CD4-positive, alpha-beta T cell (primary cell): ENCODE measurements around the gene BARX1. TPM values are rescaled to one million over a fixed set of nuclear protein-coding genes. Genes with fewer than 3 reads are reported as not detected.

Experiments
- ATAC-seq: fragments of 200-7000 bp; cut with Tn5 transposase; one replicate; pipeline ENCODE4 v1.10.0; 2022; ENCODE audit warnings: mild to moderate bottlenecking; ENCODE audit not compliant: poor library complexity
- CTCF ChIA-PET: fragments of 350-600 bp; sonication (Branson Sonifier 250); formaldehyde crosslinking; loops from one replicate; lab custom pipeline; 2021; ENCODE audit warnings: antibody characterized with exemption, inconsistent platforms; lab: Charles Lee
- POLR2A ChIA-PET: fragments of 350-600 bp; sonication (Branson Sonifier 250); formaldehyde crosslinking; loops from one replicate; lab custom pipeline; 2021; ENCODE audit warnings: antibody characterized with exemption, inconsistent platforms; lab: Charles Lee
- DNase-seq, 14 experiments: peaks; one replicate each; pipeline ENCODE4 v3.0.0-alpha.2; 2013 to 2020; ENCODE audit warnings: mixed read lengths in 2 of 14
- H3K27ac ChIP-seq, 2 donors: one replicate each; pipeline versions ENCODE4 v1.5.1 to v1.7.0; 2013; ENCODE audit warnings: low read length in 2 of 2, low read depth in 1 of 2, mild to moderate bottlenecking in 1 of 2
- H3K27me3 ChIP-seq, 2 experiments: 1 replicate in 1 of 2; 2 replicates in 1 of 2; pipeline versions ENCODE4 v1.6.1 to v1.7.0; 2013; ENCODE audit warnings: low read length in 2 of 2, control low read depth in 1 of 2, mild to moderate bottlenecking in 1 of 2, moderate library complexity in 1 of 2; ENCODE audit not compliant: insufficient read depth in 2 of 2, control insufficient read depth in 1 of 2
- H3K36me3 ChIP-seq: one replicate; pipeline ENCODE4 v1.6.1; 2013; ENCODE audit warnings: low read length, control low read depth; ENCODE audit not compliant: insufficient read depth
- H3K4me1 ChIP-seq: one replicate; pipeline ENCODE4 v1.6.1; 2013; ENCODE audit warnings: low read length, control low read depth; ENCODE audit not compliant: insufficient read depth
- H3K4me3 ChIP-seq: one replicate; pipeline ENCODE4 v1.5.1; 2013; ENCODE audit warnings: mild to moderate bottlenecking, low read length, moderate library complexity
- H3K9me3 ChIP-seq, 2 experiments: 1 replicate in 1 of 2; 2 replicates in 1 of 2; pipeline versions ENCODE4 v1.6.1 to v1.7.0; 2013; ENCODE audit warnings: low read length in 2 of 2, mild to moderate bottlenecking in 2 of 2, control low read depth in 1 of 2, moderate library complexity in 1 of 2; ENCODE audit not compliant: control insufficient read depth in 1 of 2, insufficient read depth in 1 of 2
- H3K27ac Mint-ChIP-seq: one replicate; pipeline ENCODE4 v1.8.0; 2020; ENCODE audit warnings: mixed read lengths
- H3K27me3 Mint-ChIP-seq: one replicate; pipeline ENCODE4 v1.8.0; 2021; ENCODE audit warnings: mixed read lengths
- H3K36me3 Mint-ChIP-seq: one replicate; pipeline ENCODE4 v1.8.0; 2021; ENCODE audit warnings: low read depth, mixed read lengths
- H3K4me1 Mint-ChIP-seq: one replicate; pipeline ENCODE4 v1.8.0; 2021; ENCODE audit warnings: low read depth, mixed read lengths
- H3K4me3 Mint-ChIP-seq: one replicate; pipeline ENCODE4 v1.8.0; 2020; ENCODE audit warnings: mild to moderate bottlenecking, mixed read lengths
- H3K9me3 Mint-ChIP-seq: one replicate; pipeline ENCODE4 v1.8.0; 2020; ENCODE audit warnings: mixed read lengths
- intact Hi-C, 2 experiments: fragments of 100-400 bp; cut with DNase I in 1 of 2; cut with micrococcal nuclease in 1 of 2; formaldehyde crosslinking; loops; one replicate each; pipeline versions ENCODE4 v1.15.1 to v1.9.0; 2023 to 2025; cut with DNase I, micrococcal nuclease
- total RNA-seq, 174 experiments: library from RNA in 2 of 174; stranded (reverse) in 2 of 174; gene quantifications; one replicate each; pipeline ENCODE4 v1.2.3 and lab custom pipeline; 2021 to 2026
- TF ChIP-seq, protein P1 (sequence below): fragments of 200-600 bp; IDR thresholded peaks from one replicate; pipeline ENCODE4 v1.8.0; 2022; ENCODE audit warnings: antibody characterized with exemption, mild to moderate bottlenecking

The BARX1 gene
- total RNA-seq, 2 experiments from 2014 or later, result 0.17 to 0.33 TPM

DNA sequence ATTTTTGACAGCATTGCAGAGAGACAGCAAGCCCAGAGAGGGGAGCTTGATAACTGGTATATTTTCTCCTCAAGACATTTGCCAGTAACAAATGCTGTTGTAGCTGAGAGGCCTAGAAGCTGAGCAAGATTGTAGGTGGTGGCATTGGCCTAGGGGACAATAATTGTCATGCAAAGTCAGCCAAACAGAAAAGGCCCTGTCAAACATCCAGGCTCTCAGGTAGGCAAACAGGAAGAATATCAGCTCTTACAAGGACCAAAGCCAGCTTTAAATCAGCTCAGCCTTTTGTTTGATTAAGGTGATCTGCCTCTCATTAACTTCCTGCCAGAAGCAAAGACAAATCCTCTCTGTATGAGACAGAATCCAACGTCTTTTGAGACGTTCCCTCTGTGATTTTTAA is 29.7 kb upstream of the BARX1 start:
- Mint-ChIP-seq H3K4me1 (no peaks in the 10 kb centered on the region), H3K27me3 (peaks cover 56% of the 10 kb centered on the region), H3K4me3 (no peak overlapping the region), H3K9me3 (peaks cover 17% of the 10 kb centered on the region), H3K36me3 (peaks cover 7% of the 10 kb centered on the region), H3K27ac (no peak overlapping the region)
- ATAC-seq (no peak), DNase-seq (no peak)
- TF ChIP-seq, protein P1, sequence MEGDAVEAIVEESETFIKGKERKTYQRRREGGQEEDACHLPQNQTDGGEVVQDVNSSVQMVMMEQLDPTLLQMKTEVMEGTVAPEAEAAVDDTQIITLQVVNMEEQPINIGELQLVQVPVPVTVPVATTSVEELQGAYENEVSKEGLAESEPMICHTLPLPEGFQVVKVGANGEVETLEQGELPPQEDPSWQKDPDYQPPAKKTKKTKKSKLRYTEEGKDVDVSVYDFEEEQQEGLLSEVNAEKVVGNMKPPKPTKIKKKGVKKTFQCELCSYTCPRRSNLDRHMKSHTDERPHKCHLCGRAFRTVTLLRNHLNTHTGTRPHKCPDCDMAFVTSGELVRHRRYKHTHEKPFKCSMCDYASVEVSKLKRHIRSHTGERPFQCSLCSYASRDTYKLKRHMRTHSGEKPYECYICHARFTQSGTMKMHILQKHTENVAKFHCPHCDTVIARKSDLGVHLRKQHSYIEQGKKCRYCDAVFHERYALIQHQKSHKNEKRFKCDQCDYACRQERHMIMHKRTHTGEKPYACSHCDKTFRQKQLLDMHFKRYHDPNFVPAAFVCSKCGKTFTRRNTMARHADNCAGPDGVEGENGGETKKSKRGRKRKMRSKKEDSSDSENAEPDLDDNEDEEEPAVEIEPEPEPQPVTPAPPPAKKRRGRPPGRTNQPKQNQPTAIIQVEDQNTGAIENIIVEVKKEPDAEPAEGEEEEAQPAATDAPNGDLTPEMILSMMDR, result no peak
- Histone ChIP-seq H3K9me3 (peaks cover 0 to 25% of the 10 kb centered on the region in 2 experiments), H3K27me3 (peaks cover 0 to 14% of the 10 kb centered on the region in 2 experiments), H3K4me3 (no peak overlapping the region), H3K4me1 (no peaks in the 10 kb centered on the region), H3K36me3 (no peaks in the 10 kb centered on the region), H3K27ac (no peak overlapping the region)
- ChIA-PET CTCF (interaction anchor here (1.0 kb wide), 1 partner anchor 21 kb away, joined by 3 read pairs; no protein-coding TSS in a partner anchor), POLR2A (no interaction called here)
- intact Hi-C loops, result no loop called here

DNA sequence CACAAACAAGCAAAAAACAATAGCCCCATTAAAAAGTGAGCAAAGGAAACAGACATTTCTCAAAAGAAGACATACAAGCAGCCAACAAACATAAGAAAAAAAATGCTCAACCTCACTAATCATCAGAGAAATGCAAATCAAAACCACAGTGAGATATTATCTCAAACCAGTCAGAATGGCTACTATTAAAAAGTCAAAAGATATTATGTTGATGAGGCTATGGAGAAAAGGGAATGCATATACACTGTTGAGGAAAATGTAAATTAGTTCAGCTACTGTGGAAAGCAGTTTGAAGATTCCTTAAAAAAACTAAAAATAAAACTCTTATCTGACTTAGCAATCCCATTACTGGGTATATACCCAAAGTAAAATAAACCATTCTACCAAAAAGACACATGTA is 28.7 kb upstream of the BARX1 start:
- H3K9me3 ChIP-seq, result peaks cover 0 to 25% of the 10 kb centered on the region in 2 experiments
- CTCF ChIA-PET, result no interaction called here
- H3K4me1 ChIP-seq, result no peaks in the 10 kb centered on the region
- H3K27ac ChIP-seq, result no peak overlapping the region
- DNase-seq, result no peak
- H3K4me3 ChIP-seq, result no peak overlapping the region
- no peaks in the 10 kb centered on the region for H3K36me3 ChIP-seq
- TF ChIP-seq, protein P1, result no peak
- ATAC-seq, result no peak
- H3K9me3 Mint-ChIP-seq, result peaks cover 12% of the 10 kb centered on the region
- POLR2A ChIA-PET, result no interaction called here
- H3K27ac Mint-ChIP-seq, result no peak overlapping the region
- intact Hi-C loops, result no loop called here
- no peak overlapping the region for H3K4me3 Mint-ChIP-seq
- peaks cover 5 to 16% of the 10 kb centered on the region in 2 experiments for H3K27me3 ChIP-seq
- peaks cover 62% of the 10 kb centered on the region for H3K27me3 Mint-ChIP-seq
- H3K4me1 Mint-ChIP-seq, result no peaks in the 10 kb centered on the region
- peaks cover 7% of the 10 kb centered on the region for H3K36me3 Mint-ChIP-seq

DNA sequence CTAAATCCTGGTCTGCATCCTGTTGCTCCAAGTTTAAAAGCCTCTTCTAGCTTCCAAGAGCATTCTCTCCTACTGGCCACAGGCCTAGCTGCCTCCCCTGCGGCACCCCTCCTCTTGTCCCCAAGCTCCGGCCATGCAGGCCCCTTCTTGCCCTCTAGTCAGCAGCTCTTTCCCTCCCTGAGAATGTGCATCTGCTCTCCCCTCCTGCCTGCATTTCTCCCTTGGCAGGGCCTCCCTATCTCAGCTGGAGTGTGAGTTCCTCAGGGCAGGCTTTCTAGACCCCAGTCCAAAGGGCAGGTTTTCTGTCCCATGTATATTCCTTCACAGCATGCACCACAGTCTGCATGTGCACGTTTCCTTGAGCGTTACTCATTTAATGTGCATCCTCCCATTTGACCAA is 24.6 kb upstream of the BARX1 start:
- no peaks in the 10 kb centered on the region for H3K4me1 Mint-ChIP-seq
- Histone ChIP-seq H3K4me1 (no peaks in the 10 kb centered on the region), H3K27ac (no peak overlapping the region), H3K9me3 (peaks cover 0 to under 1% of the 10 kb centered on the region in 2 experiments), H3K36me3 (no peaks in the 10 kb centered on the region), H3K4me3 (no peak overlapping the region), H3K27me3 (peaks cover 6 to 9% of the 10 kb centered on the region in 2 experiments)
- TF ChIP-seq, protein P1, result no peak
- H3K27ac Mint-ChIP-seq, result no peak overlapping the region
- H3K4me3 Mint-ChIP-seq, result no peak overlapping the region
- ATAC-seq (no peak), DNase-seq (no peak)
- intact Hi-C loops, result no loop called here
- H3K27me3 Mint-ChIP-seq, result peaks cover 67% of the 10 kb centered on the region
- no peaks in the 10 kb centered on the region for H3K36me3 Mint-ChIP-seq
- ChIA-PET CTCF (no interaction called here), POLR2A (no interaction called here)
- H3K9me3 Mint-ChIP-seq, result no peaks in the 10 kb centered on the region
